Neural cell (in vitro differentiated cells): ENCODE data around the gene ZNF462. TPM values are rescaled to one million over a fixed set of nuclear protein-coding genes. Genes with fewer than 3 reads are reported as not detected.

ENCODE experiments used
- H2AFZ ChIP-seq: fragments of 200-600, 300-800 bp; sonication (generic), shearing (Covaris generic); 2 replicates; pipeline ENCODE4 v1.6.0; 2014; ENCODE audit warnings: low read depth, mild to moderate bottlenecking, antibody characterized with exemption, low read length, moderate library complexity
- H3F3A ChIP-seq: fragments of 200-600 bp; shearing (Covaris generic); 2 replicates; pipeline ENCODE4 v1.6.1; 2016; ENCODE audit warnings: mild to moderate bottlenecking, moderate library complexity, mixed read lengths, antibody characterized with exemption, low read length; ENCODE audit not compliant: insufficient read depth, poor library complexity, severe bottlenecking
- H3K27ac ChIP-seq: fragments of 200-600, 300-800 bp; sonication (generic), shearing (Covaris generic); 2 replicates; pipeline ENCODE4 v1.5.1; 2014; ENCODE audit warnings: mild to moderate bottlenecking, low read length, moderate library complexity
- H3K27me3 ChIP-seq: fragments of 300-800, 200-600 bp; sonication (generic), shearing (Covaris generic); 2 replicates; pipeline ENCODE4 v1.6.0; 2014; ENCODE audit warnings: mild to moderate bottlenecking, low read depth, low read length, moderate library complexity; ENCODE audit not compliant: insufficient read depth
- H3K36me3 ChIP-seq: fragments of 300-800, 200-600 bp; sonication (generic), shearing (Covaris generic); 2 replicates; pipeline ENCODE4 v1.5.1; 2014; ENCODE audit warnings: mild to moderate bottlenecking, antibody characterized with exemption, low read length, moderate library complexity; ENCODE audit not compliant: insufficient read depth
- H3K4me2 ChIP-seq: fragments of 300-800, 200-600 bp; sonication (generic), shearing (Covaris generic); 2 replicates; pipeline ENCODE4 v1.6.0; 2014; ENCODE audit warnings: mild to moderate bottlenecking, low read length
- H3K4me3 ChIP-seq: fragments of 300-800, 200-600 bp; sonication (generic), shearing (Covaris generic); 2 replicates; pipeline ENCODE4 v1.5.1; 2014; ENCODE audit warnings: mild to moderate bottlenecking, low read length, moderate library complexity
- H3K79me2 ChIP-seq: fragments of 200-600 bp; shearing (Covaris generic); replicated peaks from 2 replicates; pipeline ENCODE4 v1.6.0; 2014; ENCODE audit warnings: mild to moderate bottlenecking, low read length, moderate library complexity; ENCODE audit not compliant: insufficient read depth
- H3K9ac ChIP-seq: fragments of 300-800, 200-600 bp; sonication (generic), shearing (Covaris generic); 2 replicates; pipeline ENCODE4 v1.6.1; 2016; ENCODE audit warnings: mild to moderate bottlenecking, low read length, mixed read lengths
- H3K9me2 ChIP-seq: fragments of 200-600 bp; shearing (Covaris generic); 2 replicates; pipeline ENCODE4 v1.6.1; 2016; ENCODE audit warnings: mild to moderate bottlenecking, low read length, mixed read lengths; ENCODE audit not compliant: insufficient read depth
- H3K9me3 ChIP-seq: fragments of 200-600, 300-800 bp; sonication (generic), shearing (Covaris generic); 2 replicates; pipeline ENCODE4 v1.6.1; 2016; ENCODE audit warnings: mild to moderate bottlenecking, mixed run types, low read length, moderate library complexity, mixed read lengths
- H4K20me1 ChIP-seq: fragments of 200-600 bp; shearing (Covaris generic); 2 replicates; pipeline ENCODE4 v1.6.1; 2016; ENCODE audit warnings: mild to moderate bottlenecking, mixed run types; ENCODE audit not compliant: insufficient read depth
- CTCF ChIP-seq: fragments of 450-650 bp; IDR thresholded peaks from 2 replicates; pipeline ENCODE4 v1.5.1; 2014; ENCODE audit warnings: antibody characterized with exemption, mild to moderate bottlenecking, moderate library complexity; ENCODE audit not compliant: poor library complexity, severe bottlenecking
- EP300 ChIP-seq: fragments of 450-650 bp; conservative IDR thresholded peaks from 2 replicates; pipeline ENCODE4 v1.6.1; 2014; ENCODE audit warnings: antibody characterized with exemption, mild to moderate bottlenecking, moderate library complexity; ENCODE audit not compliant: poor library complexity, severe bottlenecking
- EZH2 ChIP-seq: fragments of 200-600, 300-800 bp; shearing (Covaris generic), sonication (generic); IDR thresholded peaks from 2 replicates; pipeline ENCODE4 v1.6.1; 2014; ENCODE audit warnings: antibody characterized with exemption, low read length, borderline replicate concordance, mild to moderate bottlenecking; ENCODE audit not compliant: insufficient read depth, poor library complexity, severe bottlenecking
- MXI1 ChIP-seq: fragments of 450-650 bp; conservative IDR thresholded peaks from 2 replicates; pipeline ENCODE4 v1.6.1; 2014; ENCODE audit warnings: antibody characterized with exemption, mild to moderate bottlenecking; ENCODE audit not compliant: poor library complexity, severe bottlenecking
- POLR2AphosphoS5 ChIP-seq: IDR thresholded peaks from 2 replicates; pipeline ENCODE4 v1.6.1; 2012
- RAD21 ChIP-seq: fragments of 450-650 bp; conservative IDR thresholded peaks from 2 replicates; pipeline ENCODE4 v1.6.1; 2014; ENCODE audit warnings: antibody characterized with exemption, mild to moderate bottlenecking, moderate library complexity
- REST ChIP-seq: IDR thresholded peaks from 2 replicates; pipeline ENCODE4 v1.6.1; 2012; ENCODE audit warnings: borderline replicate concordance
- SMC3 ChIP-seq: fragments of 450-650 bp; conservative IDR thresholded peaks from 2 replicates; pipeline ENCODE4 v1.6.1; 2014; ENCODE audit warnings: antibody characterized with exemption, mild to moderate bottlenecking, moderate library complexity; ENCODE audit not compliant: poor library complexity
- TAF1 ChIP-seq: IDR thresholded peaks from 2 replicates; pipeline ENCODE4 v1.6.1; 2012; ENCODE audit warnings: low read depth
- polyA plus RNA-seq: library from polyadenylated mRNA; depleted of rRNA; stranded (reverse); fragments of >200 nt; gene quantifications from 2 replicates; pipeline ENCODE4 v1.2.3, GENCODE V29; 2014

Gene ZNF462
- polyA plus RNA-seq, 1 donor from 2014 or later: 9.1 TPM

GRCh38 chr9:106974341-106974740 lies 111.4 kb downstream of the ZNF462 start:
- TF ChIP-seq REST: no peak
- no peak for TF ChIP-seq TAF1
- TF ChIP-seq POLR2AphosphoS5: no peak
- no peak for TF ChIP-seq EZH2
- TF ChIP-seq CTCF: no peak
- TF ChIP-seq SMC3: no peak
- TF ChIP-seq RAD21: no peak
- no peak for TF ChIP-seq MXI1
- TF ChIP-seq EP300: no peak
- Histone ChIP-seq H3K4me2 (no peak overlapping the region), H3K27ac (no peak overlapping the region), H2AFZ (no peak overlapping the region), H3K9me2 (no peaks in the 10 kb centered on the region), H3K9me3 (no peaks in the 10 kb centered on the region), H3K27me3 (no peaks in the 10 kb centered on the region), H3K36me3 (peaks cover 34% of the 10 kb centered on the region), H3K4me3 (no peak overlapping the region), H3K9ac (no peak overlapping the region), H3F3A (no peaks in the 10 kb centered on the region), H4K20me1 (no peaks in the 10 kb centered on the region), H3K79me2 (peaks cover 5% of the 10 kb centered on the region)

DNA sequence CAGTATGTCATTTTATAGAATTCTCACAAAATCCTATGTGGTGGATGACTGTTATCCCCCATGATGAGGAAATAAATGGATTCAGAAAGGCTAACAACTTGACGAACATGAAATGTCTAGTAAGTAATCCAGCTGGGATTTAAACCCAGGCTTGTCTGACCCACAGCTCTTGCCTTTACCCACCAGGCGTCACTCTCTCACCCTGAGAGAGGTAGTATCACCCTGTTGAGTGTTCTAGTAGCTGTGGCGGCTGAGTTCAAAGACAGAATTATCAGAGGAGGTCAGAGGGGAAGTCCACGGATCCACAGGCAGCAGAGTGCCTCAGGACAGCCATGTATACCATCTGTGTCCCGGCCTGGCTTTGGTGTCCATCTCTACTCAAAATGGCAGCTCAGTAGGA lies 113.8 kb downstream of the ZNF462 start:
- no peaks in the 10 kb centered on the region for H3F3A ChIP-seq
- no peaks in the 10 kb centered on the region for H3K79me2 ChIP-seq
- no peak overlapping the region for H3K9ac ChIP-seq
- H3K36me3 ChIP-seq: peaks cover 39% of the 10 kb centered on the region
- H3K9me3 ChIP-seq: no peaks in the 10 kb centered on the region
- H3K27me3 ChIP-seq: no peaks in the 10 kb centered on the region
- no peak overlapping the region for H3K27ac ChIP-seq
- TF ChIP-seq SMC3 (no peak), CTCF (no peak), EZH2 (no peak), REST (no peak), EP300 (no peak), MXI1 (no peak), RAD21 (no peak), TAF1 (no peak), POLR2AphosphoS5 (no peak)
- no peaks in the 10 kb centered on the region for H4K20me1 ChIP-seq
- no peak overlapping the region for H3K4me2 ChIP-seq
- H3K4me3 ChIP-seq: no peak overlapping the region
- H2AFZ ChIP-seq: no peak overlapping the region
- H3K9me2 ChIP-seq: no peaks in the 10 kb centered on the region
